Activated T-cell treated with anti-CD3 and anti-CD28 coated beads, Interleukin-2, amount 50 U/mL, for 48 hours (primary cell): ENCODE results near the gene CACYBP.

Source experiments
- DNase-seq, 2 experiments: peaks; one replicate each; pipeline ENCODE4 v3.0.0-alpha.2; 2020

CACYBP gene

GRCh38 chr1:174999936-175000696 lies at the start of gene CACYBP:
Gene CACYBP, plus strand, starts transcription at chr1:174999947. Its CDS starts 234 bp downstream, at chr1:175000181.
- peak in 1 of 2 experiments; percentile 64 for DNase-seq

- DNase-seq, result no peak
Observed at GRCh38 chr1:174953285-174954072, 46.3 kb upstream of the CACYBP start.

- no peak for DNase-seq
Observed at GRCh38 chr1:174954073-174954460, 45.7 kb upstream of the CACYBP start.

GRCh38 chr1:174954671-174955669 lies 44.8 kb upstream of the CACYBP start:
- no peak for DNase-seq

- DNase-seq, result no peak
Observed at GRCh38 chr1:174956086-174956485, 43.7 kb upstream of the CACYBP start.

GRCh38 chr1:174956976-174957375 lies 42.8 kb upstream of the CACYBP start:
- DNase-seq, result no peak

- no peak for DNase-seq
Observed at GRCh38 chr1:174957829-174958228, 41.9 kb upstream of the CACYBP start.

GRCh38 chr1:174958396-174958795 lies 41.4 kb upstream of the CACYBP start:
- no peak for DNase-seq

- no peak for DNase-seq
Observed at GRCh38 chr1:174960362-174960761, 39.4 kb upstream of the CACYBP start.

GRCh38 chr1:174963529-174964125 lies 36.1 kb upstream of the CACYBP start:
- DNase-seq, result no peak

GRCh38 chr1:174964261-174964971 lies 35.3 kb upstream of the CACYBP start:
- DNase-seq, result no peak

- no peak for DNase-seq
Observed at GRCh38 chr1:174964972-174965361, 34.8 kb upstream of the CACYBP start.

GRCh38 chr1:174965362-174966007 lies 34.3 kb upstream of the CACYBP start:
- DNase-seq, result peak in 1 of 2 experiments; percentile 34

GRCh38 chr1:174966008-174966572 lies 33.7 kb upstream of the CACYBP start:
- DNase-seq, result no peak

GRCh38 chr1:174967845-174968705 lies 31.7 kb upstream of the CACYBP start:
- no peak for DNase-seq

GRCh38 chr1:174968750-174969244 lies 30.9 kb upstream of the CACYBP start:
- DNase-seq, result no peak

- no peak for DNase-seq
Observed at GRCh38 chr1:174969977-174970376, 29.8 kb upstream of the CACYBP start.

GRCh38 chr1:174971466-174971865 lies 28.3 kb upstream of the CACYBP start:
- no peak for DNase-seq

GRCh38 chr1:174971902-174972301 lies 27.8 kb upstream of the CACYBP start:
- no peak for DNase-seq

- no peak for DNase-seq
Observed at GRCh38 chr1:174974711-174975119, 25.0 kb upstream of the CACYBP start.
